C4-2B (cell line): ENCODE measurements around the gene DPEP1.

Experiments
- ZFX ChIP-seq: fragments of 450-650 bp; IDR thresholded peaks from 2 replicates; pipeline ENCODE4 v1.6.1; 2017
- TF ChIP-seq, protein P1 (sequence below): fragments of 450-650 bp; conservative IDR thresholded peaks from 2 replicates; pipeline ENCODE4 v1.5.1; 2017; ENCODE audit warnings: mild to moderate bottlenecking

DNA sequence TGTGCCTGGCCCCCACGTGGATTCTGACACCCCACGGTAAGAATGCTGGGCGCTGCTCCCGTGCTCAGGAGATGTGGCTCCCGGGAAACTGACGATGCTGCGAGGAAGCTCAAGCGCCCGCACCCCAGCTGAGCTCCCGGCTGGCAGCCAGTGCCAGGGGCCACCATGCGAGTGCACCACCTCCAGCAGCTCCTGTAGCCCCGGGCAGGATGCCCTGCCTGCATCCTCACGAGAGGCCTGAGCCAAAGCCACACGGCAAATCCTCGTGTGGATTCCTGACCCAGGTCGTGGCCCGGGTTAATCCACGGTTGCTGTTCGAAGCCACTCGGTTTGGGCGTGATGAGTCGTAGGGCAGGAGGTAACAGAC, 11.6 kb upstream of the DPEP1 start:
- TF ChIP-seq, protein P1, sequence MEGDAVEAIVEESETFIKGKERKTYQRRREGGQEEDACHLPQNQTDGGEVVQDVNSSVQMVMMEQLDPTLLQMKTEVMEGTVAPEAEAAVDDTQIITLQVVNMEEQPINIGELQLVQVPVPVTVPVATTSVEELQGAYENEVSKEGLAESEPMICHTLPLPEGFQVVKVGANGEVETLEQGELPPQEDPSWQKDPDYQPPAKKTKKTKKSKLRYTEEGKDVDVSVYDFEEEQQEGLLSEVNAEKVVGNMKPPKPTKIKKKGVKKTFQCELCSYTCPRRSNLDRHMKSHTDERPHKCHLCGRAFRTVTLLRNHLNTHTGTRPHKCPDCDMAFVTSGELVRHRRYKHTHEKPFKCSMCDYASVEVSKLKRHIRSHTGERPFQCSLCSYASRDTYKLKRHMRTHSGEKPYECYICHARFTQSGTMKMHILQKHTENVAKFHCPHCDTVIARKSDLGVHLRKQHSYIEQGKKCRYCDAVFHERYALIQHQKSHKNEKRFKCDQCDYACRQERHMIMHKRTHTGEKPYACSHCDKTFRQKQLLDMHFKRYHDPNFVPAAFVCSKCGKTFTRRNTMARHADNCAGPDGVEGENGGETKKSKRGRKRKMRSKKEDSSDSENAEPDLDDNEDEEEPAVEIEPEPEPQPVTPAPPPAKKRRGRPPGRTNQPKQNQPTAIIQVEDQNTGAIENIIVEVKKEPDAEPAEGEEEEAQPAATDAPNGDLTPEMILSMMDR: no peak
- TF ChIP-seq ZFX: no peak
